Stomach (tissue), 4 donors: Measurements from ENCODE around the gene CYBB.

Source experiments
- CTCF ChIP-seq, 7 experiments: fragments of 450-650 bp in 4 of 7; fragments of 200-600 bp in 3 of 7; sonication (generic) in 3 of 7; IDR thresholded peaks; one replicate each; pipeline ENCODE4 v1.5.1; 2016 to 2019; ENCODE audit warnings: antibody characterized with exemption in 7 of 7, control low read depth in 2 of 7, mild to moderate bottlenecking in 1 of 7
- POLR2A ChIP-seq, 4 donors: fragments of 450-650 bp; IDR thresholded peaks; one replicate each; pipeline ENCODE4 v1.6.1; 2016; ENCODE audit warnings: antibody characterized with exemption in 4 of 4, control low read depth in 2 of 4, mild to moderate bottlenecking in 1 of 4, moderate library complexity in 1 of 4
- POLR2AphosphoS5 ChIP-seq, 3 donors: sonication (generic); formaldehyde crosslinking; IDR thresholded peaks; one replicate each; pipeline ENCODE4 v1.6.1; 2016; ENCODE audit warnings: antibody characterized with exemption in 3 of 3

GRCh38 chrX:37785569-37785968, 5.7 kb downstream of the CYBB start:
- no peak for TF ChIP-seq CTCF (IDR thresholded peaks at IDR 0.05)
- TF ChIP-seq POLR2AphosphoS5 (IDR thresholded peaks at IDR 0.05): no peak
- no peak for TF ChIP-seq POLR2A (IDR thresholded peaks at IDR 0.05)
